ENCODE data around the gene PRG3.

The PRG3 gene, protein sequence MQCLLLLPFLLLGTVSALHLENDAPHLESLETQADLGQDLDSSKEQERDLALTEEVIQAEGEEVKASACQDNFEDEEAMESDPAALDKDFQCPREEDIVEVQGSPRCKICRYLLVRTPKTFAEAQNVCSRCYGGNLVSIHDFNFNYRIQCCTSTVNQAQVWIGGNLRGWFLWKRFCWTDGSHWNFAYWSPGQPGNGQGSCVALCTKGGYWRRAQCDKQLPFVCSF

DNA sequence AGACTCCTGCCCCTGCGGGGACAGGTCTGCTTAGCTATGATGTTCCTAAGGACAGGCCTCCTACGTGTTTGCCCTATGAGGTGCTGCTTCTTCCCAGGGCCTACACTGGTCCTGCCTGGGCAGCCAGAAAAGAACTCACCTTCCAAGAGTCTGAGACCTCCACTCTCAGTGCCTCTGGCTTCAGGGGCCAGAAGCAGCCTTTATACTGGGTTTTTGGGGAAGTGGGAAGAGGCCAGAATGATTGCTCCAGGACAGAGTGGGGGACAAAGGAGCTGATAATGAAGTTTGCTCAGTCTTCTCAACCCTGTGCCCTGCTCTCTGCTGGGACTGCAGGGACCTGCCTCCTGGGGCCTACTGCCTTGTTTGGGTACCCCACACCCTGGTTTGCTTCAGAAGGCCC, at the start of gene PRG3:
Gene PRG3 (minus strand): TSS at position 176 of the 400 bp plus-strand sequence. CDS start 442 bp downstream, outside the sequence.
- DNase-seq (ENCODE audit: low spot score) = no peak

- no peak for DNase-seq (ENCODE audit: low spot score)
These were observed 49.0 kb upstream of the PRG3 start for GRCh38 chr11:57429946-57430345.

DNA sequence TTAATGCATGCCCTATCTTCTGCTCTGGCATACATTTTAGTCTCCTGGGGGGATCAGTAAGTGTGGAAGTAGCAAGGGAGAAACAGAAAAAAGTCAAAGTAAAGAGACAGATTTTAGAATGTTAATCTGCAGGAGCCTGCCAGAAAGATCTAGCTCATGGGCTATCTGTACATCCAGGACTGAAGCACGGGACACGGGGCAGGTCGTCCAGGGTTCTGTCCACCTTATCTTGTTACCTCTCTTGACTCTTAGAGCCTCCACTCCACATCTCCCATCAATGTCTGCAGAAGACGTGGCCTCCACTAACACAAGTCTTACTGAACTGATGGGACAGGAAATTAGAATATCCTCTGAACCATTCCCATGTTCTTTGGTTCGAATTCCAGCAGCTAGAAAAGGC, 47.7 kb upstream of the PRG3 start:
- DNase-seq (ENCODE audit: low spot score) = no peak

DNA sequence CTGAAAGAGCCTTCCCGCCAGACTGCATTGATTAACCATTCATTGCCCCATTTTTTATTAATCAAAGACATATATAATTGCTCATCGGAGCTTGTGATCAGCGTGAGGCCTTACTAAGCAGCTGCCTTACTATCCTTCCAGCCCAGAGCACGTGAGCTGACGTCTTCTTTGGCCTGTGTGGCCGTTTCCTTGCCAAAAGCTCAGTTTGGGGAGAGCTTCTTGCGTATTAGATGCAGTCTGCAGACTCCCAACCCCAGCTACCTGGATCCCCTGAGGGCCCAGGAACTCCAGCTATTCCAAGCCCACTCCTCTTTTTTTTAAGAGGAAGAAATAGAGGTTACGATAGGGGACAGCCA, 46.8 kb upstream of the PRG3 start:
- DNase-seq (ENCODE audit: low spot score) = no peak

DNA sequence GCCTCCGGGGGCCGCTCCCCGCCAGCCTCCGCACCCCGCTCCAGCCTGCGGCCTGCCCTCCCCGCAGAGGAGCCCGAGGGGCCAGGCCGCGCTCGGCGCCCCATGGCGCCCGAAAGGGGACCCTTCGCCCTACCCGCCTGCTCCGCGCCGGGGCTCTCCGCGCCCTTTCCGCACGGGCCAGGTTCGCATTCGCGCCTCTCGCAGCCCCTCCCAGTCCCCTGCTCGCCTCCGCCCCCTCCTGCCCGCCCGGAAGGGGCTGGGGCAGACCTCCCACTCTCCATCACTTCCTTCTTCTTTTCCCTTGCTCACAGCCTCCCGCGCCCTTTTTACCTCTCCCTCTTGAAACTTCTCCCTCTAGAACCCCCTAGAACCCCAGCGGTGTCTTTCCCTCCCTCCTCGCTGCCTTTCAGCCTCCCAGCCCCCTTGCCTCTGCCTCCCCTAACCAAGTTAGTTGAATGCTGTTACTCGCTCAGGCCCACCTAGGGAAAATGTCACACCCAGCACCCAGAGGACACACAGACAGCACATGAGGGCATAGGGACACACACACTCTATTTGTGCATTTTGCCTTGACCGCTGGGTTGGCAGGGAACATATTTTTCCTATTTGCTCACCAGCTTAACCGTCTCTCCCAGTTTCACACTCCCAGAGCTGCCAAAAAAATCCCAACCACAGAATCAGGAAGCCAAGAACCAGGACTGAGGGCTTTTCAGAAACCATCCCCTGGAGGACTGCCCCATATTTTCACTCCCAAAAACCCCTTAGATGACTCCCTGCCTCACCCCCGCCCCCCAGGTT, 46.2 kb upstream of the PRG3 start, which contains the start of gene SLC43A3:
Gene SLC43A3 (minus strand): TSS at position 193 of the 798 bp plus-strand sequence. CDS start 949 bp downstream, outside the sequence.
- DNase-seq (ENCODE audit: low spot score) = no peak

DNA sequence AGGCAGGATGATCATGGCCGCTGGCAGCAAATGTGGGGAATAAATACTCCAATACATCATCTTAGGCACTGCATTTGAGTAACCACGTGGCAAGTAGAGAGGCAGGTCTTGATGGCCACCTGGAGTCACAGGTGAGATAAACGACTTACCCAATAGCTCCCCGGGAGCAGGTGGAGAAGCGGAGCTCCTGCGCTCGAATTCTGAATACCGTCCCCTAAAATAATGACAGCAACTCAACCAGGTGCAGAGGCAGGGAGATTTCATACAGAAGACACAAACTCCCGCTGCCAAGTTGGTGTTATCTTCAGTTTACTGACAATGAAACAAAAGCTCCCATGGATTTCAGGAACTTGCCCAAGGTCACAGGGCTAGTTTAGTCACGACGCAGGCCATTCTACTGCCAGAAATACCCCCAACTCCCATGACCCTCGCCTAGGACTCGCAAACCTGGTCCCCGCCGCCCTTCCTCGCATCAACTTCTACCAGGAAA, 45.5 kb upstream of the PRG3 start:
- no peak for DNase-seq (ENCODE audit: low spot score)

GRCh38 chr11:57425565-57426438, 44.9 kb upstream of the PRG3 start:
- DNase-seq (ENCODE audit: low spot score) = no peak

GRCh38 chr11:57424792-57425564, 44.0 kb upstream of the PRG3 start:
- DNase-seq (ENCODE audit: low spot score) = no peak

- no peak for DNase-seq (ENCODE audit: low spot score)
These were observed 43.3 kb upstream of the PRG3 start for GRCh38 chr11:57424137-57424791.

DNA sequence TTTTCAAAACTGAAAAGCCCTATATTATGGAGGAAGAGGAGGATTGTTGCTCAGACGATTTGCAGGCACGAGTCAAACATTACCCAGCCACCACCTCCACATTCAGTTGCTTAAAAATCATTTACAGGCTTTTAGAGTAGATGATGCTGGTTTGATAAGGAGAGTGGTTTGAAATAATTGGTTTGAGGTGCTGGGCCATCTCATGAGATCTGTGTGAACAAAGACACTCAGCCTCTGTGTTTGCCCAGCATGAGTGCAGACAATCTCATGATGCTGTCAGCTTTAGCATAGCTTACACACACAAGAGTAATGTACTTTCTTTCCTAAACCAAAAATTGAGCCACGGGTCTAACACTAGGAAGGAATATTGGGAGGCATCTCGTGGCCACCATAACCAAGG, 41.7 kb upstream of the PRG3 start:
- DNase-seq (ENCODE audit: low spot score) = no peak

DNA sequence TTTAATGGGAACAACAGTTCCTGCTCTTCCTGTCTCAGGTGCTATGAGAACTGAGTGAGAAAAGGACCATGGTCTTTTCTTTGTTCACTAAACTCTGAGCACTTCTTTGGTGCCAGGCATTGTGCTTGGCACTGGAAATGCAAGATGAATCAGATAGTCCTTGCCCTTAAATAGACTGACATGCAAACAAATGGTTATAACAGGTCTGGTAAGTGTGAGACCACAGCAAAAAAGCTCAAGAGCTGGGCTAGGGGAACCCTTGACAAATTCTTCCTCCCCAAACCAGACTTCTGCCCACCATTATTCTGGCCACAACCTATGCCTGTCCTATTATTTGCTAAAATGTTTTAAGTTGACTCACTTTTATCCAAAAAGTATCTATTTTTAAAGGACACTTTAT, 40.9 kb upstream of the PRG3 start:
- DNase-seq (ENCODE audit: low spot score) = no peak

DNA sequence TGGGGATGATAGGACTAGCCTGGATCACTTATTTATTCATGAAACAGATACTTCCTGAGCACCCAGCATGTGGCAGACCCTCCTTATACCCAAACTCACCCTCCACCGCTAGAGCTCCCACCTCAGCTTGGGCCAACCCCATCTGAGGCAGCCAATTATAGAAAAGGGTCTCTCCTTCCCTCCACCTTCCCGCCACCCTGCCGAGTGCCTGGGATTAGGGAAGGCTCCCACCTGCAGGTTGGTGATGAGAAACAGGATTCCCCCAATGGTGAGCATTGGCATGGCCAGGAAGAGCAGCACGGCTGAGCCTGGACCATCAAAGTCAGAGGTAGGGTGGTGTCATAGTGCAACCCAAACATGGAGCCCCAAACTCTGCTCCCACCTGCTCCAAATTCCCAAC, 40.1 kb upstream of the PRG3 start:
- no peak for DNase-seq (ENCODE audit: low spot score)

GRCh38 chr11:57419146-57419545, 38.2 kb upstream of the PRG3 start:
- DNase-seq (ENCODE audit: low spot score) = no peak

DNA sequence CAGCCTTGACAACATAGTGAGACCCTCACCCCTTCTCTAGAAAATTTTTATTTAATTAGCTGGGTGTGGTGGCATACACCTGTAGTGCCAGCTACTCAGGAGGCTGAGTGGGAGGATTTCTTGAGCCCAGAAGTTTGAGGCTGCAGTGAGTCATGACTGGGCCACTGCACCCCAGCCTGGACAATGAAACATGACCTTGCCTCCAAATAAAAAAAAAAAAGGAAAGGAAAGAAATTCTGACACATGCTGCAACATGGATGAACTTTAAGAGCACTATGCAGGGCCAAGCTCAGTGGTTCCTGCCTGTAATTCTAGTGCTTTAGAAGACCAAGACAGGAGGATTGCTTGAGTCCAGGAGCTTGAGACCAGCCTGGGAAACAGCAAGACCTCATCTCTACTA, 37.2 kb upstream of the PRG3 start:
- no peak for DNase-seq (ENCODE audit: low spot score)

DNA sequence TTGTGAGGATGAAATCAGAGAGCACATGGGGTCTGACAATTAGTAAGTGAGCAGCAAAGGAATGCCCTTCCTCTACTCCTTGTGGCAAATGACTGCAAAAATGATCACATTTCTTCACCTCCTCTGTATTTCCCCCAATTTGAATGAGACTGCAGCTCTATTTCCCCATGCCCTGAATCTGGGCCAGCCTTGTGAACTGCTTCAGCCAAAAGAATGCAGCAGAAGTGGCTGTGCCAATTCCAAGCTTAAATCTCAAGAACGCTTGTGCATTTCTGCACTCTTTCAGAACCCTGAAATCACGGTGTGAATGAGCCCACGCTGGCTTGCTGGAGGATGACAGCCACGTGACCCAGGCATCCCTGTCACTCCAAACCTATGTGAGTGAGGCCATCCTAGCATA, 36.1 kb upstream of the PRG3 start:
- DNase-seq (ENCODE audit: low spot score) = no peak

GRCh38 chr11:57416436-57416835, 35.5 kb upstream of the PRG3 start:
- no peak for DNase-seq (ENCODE audit: low spot score)

- DNase-seq (ENCODE audit: low spot score) = no peak
These were observed 33.8 kb upstream of the PRG3 start for GRCh38 chr11:57414612-57415212.

DNA sequence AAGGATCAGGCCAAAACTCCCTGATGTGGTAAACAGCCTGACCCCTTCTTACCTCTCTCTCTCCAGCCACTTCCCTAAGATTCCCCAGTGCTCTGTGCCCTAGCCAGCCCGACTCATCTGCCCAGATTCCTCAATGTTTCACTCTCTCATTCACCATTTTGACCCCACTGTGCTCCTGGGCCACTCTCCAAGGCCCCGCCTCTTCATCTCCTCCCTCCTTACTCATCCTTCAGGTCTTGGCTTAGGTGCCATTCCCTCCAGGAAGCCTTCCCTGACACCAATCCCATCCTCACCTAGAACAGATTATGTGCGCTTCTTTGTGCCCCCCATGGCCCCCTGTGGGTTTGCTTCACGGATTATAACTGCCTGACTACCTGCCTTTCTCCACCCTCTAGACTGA, 32.7 kb upstream of the PRG3 start:
- DNase-seq (ENCODE audit: low spot score) = no peak

- DNase-seq (ENCODE audit: low spot score) = no peak
These were observed 29.3 kb upstream of the PRG3 start for GRCh38 chr11:57410287-57410686.

- DNase-seq (ENCODE audit: low spot score) = no peak
These were observed 28.6 kb upstream of the PRG3 start for GRCh38 chr11:57409321-57410100.
